Spleen (tissue), 11 donors: Measurements from ENCODE around the gene NFIX. TPM values are rescaled to one million over a fixed set of nuclear protein-coding genes. Genes with fewer than 3 reads are reported as not detected.
A peak's percentile ranks its signal among the peaks of the same experiment; 100 is the strongest.

Experiments
- DNase-seq: peaks from one replicate; pipeline ENCODE4 v3.0.0-alpha.2; 2020
- H3K27ac ChIP-seq, 8 donors: fragments of 200-600 bp; sonication (generic) in 7 of 8; 1 replicate in 4 of 8; 2 replicates in 4 of 8; pipeline versions ENCODE4 v1.5.0 to v1.8.0; 2016 to 2021; ENCODE audit warnings: inconsistent platforms in 4 of 8, mild to moderate bottlenecking in 4 of 8, moderate library complexity in 1 of 8
- H3K27me3 ChIP-seq, 7 donors: fragments of 200-600 bp; sonication (generic) in 6 of 7; replicated peaks in 1 of 7; 1 replicate in 4 of 7; 2 replicates in 3 of 7; pipeline versions ENCODE4 v1.5.0 to v1.8.0; 2016 to 2021; ENCODE audit warnings: inconsistent platforms in 3 of 7, mild to moderate bottlenecking in 1 of 7
- H3K36me3 ChIP-seq, 6 donors: fragments of 200-600 bp; sonication (generic) in 5 of 6; 1 replicate in 4 of 6; 2 replicates in 2 of 6; pipeline versions ENCODE4 v1.5.0 to v1.8.0; 2016 to 2021; ENCODE audit warnings: inconsistent platforms in 2 of 6
- H3K4me1 ChIP-seq, 6 donors: fragments of 200-600 bp; sonication (generic) in 5 of 6; 1 replicate in 3 of 6; 2 replicates in 3 of 6; pipeline versions ENCODE4 v1.5.0 to v1.8.0; 2016 to 2021; ENCODE audit warnings: inconsistent platforms in 3 of 6
- H3K4me3 ChIP-seq, 8 donors: fragments of 200-600 bp; sonication (generic) in 7 of 8; 1 replicate in 4 of 8; 2 replicates in 4 of 8; pipeline versions ENCODE4 v1.5.0 to v1.8.0; 2016 to 2021; ENCODE audit warnings: inconsistent platforms in 4 of 8, mild to moderate bottlenecking in 4 of 8, moderate library complexity in 2 of 8
- H3K9me3 ChIP-seq, 8 donors: fragments of 200-600 bp; sonication (generic) in 7 of 8; 1 replicate in 4 of 8; 2 replicates in 4 of 8; pipeline versions ENCODE4 v1.5.0 to v1.8.0; 2016 to 2021; ENCODE audit warnings: inconsistent platforms in 4 of 8
- POLR2A ChIP-seq, 3 donors: fragments of 450-650 bp; IDR thresholded peaks; one replicate each; pipeline ENCODE4 v1.5.1; 2017; ENCODE audit warnings: antibody characterized with exemption in 3 of 3, mild to moderate bottlenecking in 1 of 3
- POLR2AphosphoS5 ChIP-seq, 3 donors: sonication (generic); formaldehyde crosslinking; IDR thresholded peaks; one replicate each; pipeline ENCODE4 v1.5.1; 2017; ENCODE audit warnings: antibody characterized with exemption in 3 of 3
- WGBS, 5 donors: extraction: QIAGEN DNeasy Blood & Tissue Kit in 3 of 5; methylation state at CpG; one replicate each; pipeline versions ENCODE4 v1.1.5 to v1.1.7; 2013 to 2018; 5-methylcytosine and 5-hydroxymethylcytosine counted together
- intact Hi-C: fragments of 100-400 bp; cut with DNase I; formaldehyde crosslinking; loops from one replicate; pipeline ENCODE4 v1.15.0; 2023; ENCODE audit warnings: low total_unique reads
- polyA plus RNA-seq, 3 donors: library from polyadenylated mRNA; stranded (reverse); fragments of 200-250 nt; gene quantifications; one replicate each; pipeline ENCODE4 v1.2.1, GENCODE V29; 2013
- total RNA-seq, 7 donors: library from RNA; depleted of rRNA in 3 of 7; stranded (reverse); fragments of >200 nt in 3 of 7; fragmentation: NEBNext Ultra II Directional in 4 of 7; extraction: Animal tissue kit (Norgen Biotek cat#: 25700) in 4 of 7; gene quantifications; one replicate each; pipeline versions ENCODE4 v1.1.0 to v1.2.1, GENCODE V29; 2016 to 2021
- TF ChIP-seq, protein P1 (sequence below), 11 experiments: fragments of 200-600 bp in 7 of 11; fragments of 450-650 bp in 4 of 11; sonication (generic) in 4 of 11; IDR thresholded peaks in 8 of 11; conservative IDR thresholded peaks in 3 of 11; 1 replicate in 7 of 11; 2 replicates in 4 of 11; pipeline versions ENCODE4 v1.4.0 to v1.8.0; 2016 to 2021; ENCODE audit warnings: antibody characterized with exemption in 11 of 11, inconsistent platforms in 4 of 11, mild to moderate bottlenecking in 1 of 11
- donor health status: healthy with polysubstance abuse.
- donor health status: DM: no; HTN: no; CAD: no; lungs with moderate emphysema.
- donor health status: DM: no; HTN: no; CAD: no.
- donor health status: Bipolar disorder and iron deficiency.
- donor health status: healthy.
- donor health status: DM: no; HTN: no; CAD: no.
- donor health status: DM: yes; HTN: yes; CAD: no.

The NFIX gene
- total and polyA plus RNA-seq, 10 donors, result 1.1 to 41.4 (median 17.5) TPM

DNA sequence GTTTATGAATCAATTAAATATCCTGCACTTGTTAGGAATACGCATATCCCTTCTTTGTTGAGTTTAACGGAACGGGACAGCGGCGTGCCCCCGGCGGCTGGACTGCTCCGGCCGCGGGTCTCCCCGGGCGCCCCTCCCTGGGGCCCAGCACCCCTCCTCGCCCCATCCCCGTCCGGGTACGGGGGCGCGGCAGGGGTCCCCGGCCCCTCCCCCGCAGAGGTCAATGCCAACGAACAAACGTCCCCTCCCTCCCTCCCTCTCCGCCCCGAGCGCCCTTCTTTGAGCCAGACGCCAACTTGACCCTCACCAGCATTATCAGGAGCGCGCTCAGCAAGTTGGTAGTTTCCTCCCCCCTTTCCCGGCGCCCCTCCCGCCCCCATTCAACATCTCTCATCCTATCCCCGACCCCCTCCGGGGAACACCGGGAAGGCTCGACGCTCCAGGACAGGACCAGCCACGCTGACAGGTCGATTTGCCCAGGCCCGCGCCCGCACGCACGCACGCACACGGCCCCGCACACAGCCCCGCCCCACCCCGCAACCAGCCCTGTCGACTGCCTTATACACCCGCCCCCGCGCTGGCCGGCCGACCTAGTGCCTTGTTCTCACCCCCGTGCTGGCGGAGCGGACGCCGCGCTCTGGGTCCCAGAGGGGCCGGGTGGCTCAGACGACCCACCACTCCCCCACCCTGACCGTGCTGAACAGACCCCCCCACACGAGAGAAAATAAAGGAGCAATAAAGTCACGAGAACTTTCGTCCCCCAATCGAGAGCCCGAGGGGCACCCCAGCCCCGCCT lies 102.4 kb downstream of the NFIX start:
- intact Hi-C loops, result no loop called here
- peaks cover 26 to 96% (median 90%) of the 10 kb centered on the region in 6 donors for H3K4me1 ChIP-seq

DNA sequence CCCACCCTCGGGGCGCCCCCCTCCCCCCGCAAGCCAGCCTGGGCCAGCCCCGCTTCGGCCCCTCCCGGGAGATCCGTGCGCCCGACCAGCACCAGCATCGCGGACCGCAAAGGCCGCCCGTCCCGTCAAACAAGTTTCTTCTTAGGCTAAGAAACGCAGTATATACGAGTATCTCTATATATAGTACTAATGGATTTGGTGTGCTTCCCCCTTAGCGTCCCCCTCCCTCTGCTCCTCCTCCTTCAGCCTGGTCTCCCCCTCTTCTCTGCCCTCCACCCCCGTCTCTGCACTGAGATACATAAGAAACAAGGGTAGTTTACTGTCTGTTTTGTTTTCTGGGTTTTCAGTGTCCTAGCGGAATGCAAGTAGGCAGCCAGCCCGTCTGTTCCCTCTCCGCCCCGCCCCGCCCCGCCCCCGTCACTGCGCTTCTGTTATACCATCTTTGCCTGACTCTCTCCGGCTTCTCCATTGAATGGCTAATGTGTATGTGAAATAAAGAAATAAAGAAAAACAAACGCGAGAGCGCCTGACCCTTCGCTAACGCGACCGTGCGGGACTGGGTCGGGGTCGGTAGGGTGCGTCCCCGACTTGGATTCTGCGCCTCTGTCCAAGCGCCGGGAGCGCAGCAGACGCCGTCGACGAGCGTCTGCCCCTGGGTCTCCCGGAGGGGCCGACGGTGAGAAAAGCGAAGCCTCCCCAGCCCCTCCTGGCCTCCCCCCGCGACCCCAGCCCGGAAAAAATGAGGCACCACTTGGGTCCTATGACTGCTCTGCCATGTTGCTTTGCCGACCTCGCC lies 103.2 kb downstream of the NFIX start:
- WGBS, 5 donors, result 7 to 21% (median 11%) methylated on average over 43 to 58 of the region's 58 CpGs
- H3K9me3 ChIP-seq, result no peaks in the 10 kb centered on the region
- peaks cover 0 to 27% (median 3%) of the 10 kb centered on the region in 6 donors for H3K36me3 ChIP-seq
- DNase-seq, result peak; percentile 90
- H3K27me3 ChIP-seq, result peaks cover 0 to 41% (median 0%) of the 10 kb centered on the region in 7 donors
- H3K4me3 ChIP-seq, result peak overlapping the region; percentile 16 to 88 (median 52)
- intact Hi-C loops, result no loop called here
- peaks cover 31 to 100% (median 98%) of the 10 kb centered on the region in 6 donors for H3K4me1 ChIP-seq
- H3K27ac ChIP-seq, result peak overlapping the region; percentile 96 to 99 (median 97)
- TF ChIP-seq, protein P1, sequence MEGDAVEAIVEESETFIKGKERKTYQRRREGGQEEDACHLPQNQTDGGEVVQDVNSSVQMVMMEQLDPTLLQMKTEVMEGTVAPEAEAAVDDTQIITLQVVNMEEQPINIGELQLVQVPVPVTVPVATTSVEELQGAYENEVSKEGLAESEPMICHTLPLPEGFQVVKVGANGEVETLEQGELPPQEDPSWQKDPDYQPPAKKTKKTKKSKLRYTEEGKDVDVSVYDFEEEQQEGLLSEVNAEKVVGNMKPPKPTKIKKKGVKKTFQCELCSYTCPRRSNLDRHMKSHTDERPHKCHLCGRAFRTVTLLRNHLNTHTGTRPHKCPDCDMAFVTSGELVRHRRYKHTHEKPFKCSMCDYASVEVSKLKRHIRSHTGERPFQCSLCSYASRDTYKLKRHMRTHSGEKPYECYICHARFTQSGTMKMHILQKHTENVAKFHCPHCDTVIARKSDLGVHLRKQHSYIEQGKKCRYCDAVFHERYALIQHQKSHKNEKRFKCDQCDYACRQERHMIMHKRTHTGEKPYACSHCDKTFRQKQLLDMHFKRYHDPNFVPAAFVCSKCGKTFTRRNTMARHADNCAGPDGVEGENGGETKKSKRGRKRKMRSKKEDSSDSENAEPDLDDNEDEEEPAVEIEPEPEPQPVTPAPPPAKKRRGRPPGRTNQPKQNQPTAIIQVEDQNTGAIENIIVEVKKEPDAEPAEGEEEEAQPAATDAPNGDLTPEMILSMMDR (IDR thresholded peaks at IDR 0.05 in 8 of 11, conservative IDR thresholded peaks at IDR 0.05 in 3 of 11), result no peak
- TF ChIP-seq POLR2AphosphoS5 (IDR thresholded peaks at IDR 0.05), result peak; percentile 33 to 67 (median 42)
- TF ChIP-seq POLR2A (IDR thresholded peaks at IDR 0.05), result peak in 1 of 3 donors; percentile 22

More for the DNA sequence above, 102.4 kb downstream of the NFIX start:
- DNase-seq, result peak; percentile 94
- Histone ChIP-seq H3K9me3 (no peaks in the 10 kb centered on the region), H3K27ac (peak overlapping the region; percentile 57 to 99 (median 97)), H3K36me3 (peaks cover 0 to 27% (median 3%) of the 10 kb centered on the region in 6 donors), H3K27me3 (peaks cover 0 to 41% (median 0%) of the 10 kb centered on the region in 7 donors), H3K4me3 (peak overlapping the region; percentile 21 to 88 (median 52))
- 1 to 5% (median 3%) methylated on average over 40 to 69 of the region's 69 CpGs for WGBS, 5 donors
- TF ChIP-seq POLR2A (IDR thresholded peaks at IDR 0.05), result no peak
- peak; percentile 14 to 76 (median 49) for TF ChIP-seq POLR2AphosphoS5 (IDR thresholded peaks at IDR 0.05)
- TF ChIP-seq, protein P1 (IDR thresholded peaks at IDR 0.05 in 8 of 11, conservative IDR thresholded peaks at IDR 0.05 in 3 of 11), result no peak

DNA sequence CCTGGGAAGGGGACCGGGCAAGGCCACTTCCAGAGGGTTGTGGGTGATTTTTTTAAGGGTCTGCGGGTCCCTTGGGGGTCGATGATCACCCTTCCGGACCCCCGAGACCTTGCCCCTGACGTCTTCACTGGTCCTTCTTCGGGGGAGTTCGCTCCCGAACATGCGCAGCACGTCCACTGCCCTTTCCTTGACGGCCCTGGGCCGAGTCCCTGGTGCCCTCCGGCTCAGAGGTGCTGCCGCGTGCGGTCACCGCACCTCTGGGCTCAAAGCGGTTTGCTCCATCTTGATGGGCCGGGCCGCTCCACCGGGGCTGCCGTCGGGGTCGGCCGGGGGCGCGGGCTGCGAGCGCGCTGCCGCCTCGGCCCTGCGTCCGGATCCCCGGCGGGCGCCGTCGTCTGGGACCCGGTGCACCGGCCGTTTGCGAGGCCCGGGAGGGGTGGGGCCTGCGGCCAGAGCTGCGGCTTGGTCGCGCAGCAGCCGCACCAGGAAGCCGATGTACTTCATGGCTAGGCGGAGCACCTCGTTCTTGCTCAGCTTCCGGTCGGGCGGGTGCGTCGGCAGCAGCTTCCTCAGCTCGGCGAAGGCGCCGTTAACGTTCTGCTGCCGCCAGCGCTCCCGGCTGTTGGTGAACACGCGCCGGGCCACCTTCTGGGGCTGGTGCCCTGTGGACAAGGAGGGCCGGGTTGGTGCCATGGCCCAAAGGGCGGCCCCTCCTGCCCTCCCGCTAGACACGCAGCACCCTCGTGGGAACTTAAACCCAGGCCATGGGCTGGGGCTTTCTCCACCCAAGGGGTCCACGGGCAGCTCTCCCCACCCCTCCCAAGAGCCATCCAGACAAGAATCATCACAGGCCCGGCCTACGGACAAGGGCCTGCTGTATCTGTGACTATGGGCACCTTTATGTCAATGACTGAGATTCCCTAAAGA lies 104.1 kb downstream of the NFIX start:
- peak overlapping the region; percentile 17 to 88 (median 52) for H3K4me3 ChIP-seq
- TF ChIP-seq, protein P1 (IDR thresholded peaks at IDR 0.05 in 8 of 11, conservative IDR thresholded peaks at IDR 0.05 in 3 of 11), result peak in 2 of 11 experiments; percentile 18 to 26
- TF ChIP-seq POLR2A (IDR thresholded peaks at IDR 0.05) (peak in 1 of 3 donors; percentile 38), POLR2AphosphoS5 (IDR thresholded peaks at IDR 0.05) (peak; percentile 92 to 96 (median 92))
- peak; percentile 98 for DNase-seq
- peaks cover 31 to 100% (median 99%) of the 10 kb centered on the region in 6 donors for H3K4me1 ChIP-seq
- peaks cover 0 to 27% (median 3%) of the 10 kb centered on the region in 6 donors for H3K36me3 ChIP-seq
- WGBS, 5 donors, result 4 to 16% (median 6%) methylated on average over 17 to 77 of the region's 77 CpGs
- intact Hi-C loops, result no loop called here
- peaks cover 0 to 41% (median 0%) of the 10 kb centered on the region in 7 donors for H3K27me3 ChIP-seq
- peak overlapping the region; percentile 96 to 99 (median 97) for H3K27ac ChIP-seq
- no peaks in the 10 kb centered on the region for H3K9me3 ChIP-seq
